ENCODE data around the gene ZC3H4. TPM values are rescaled to one million over a fixed set of nuclear protein-coding genes. Genes with fewer than 3 reads are reported as not detected.
"Not testable (repeated sequence)": the region's sequence is repeated elsewhere in the genome, so short reads cannot be mapped to it uniquely, and the experiment has no call there.

The ZC3H4 gene
- total and polyA plus RNA-seq, 9 donors = 10.7 to 58.2 (median 45.5) TPM

DNA sequence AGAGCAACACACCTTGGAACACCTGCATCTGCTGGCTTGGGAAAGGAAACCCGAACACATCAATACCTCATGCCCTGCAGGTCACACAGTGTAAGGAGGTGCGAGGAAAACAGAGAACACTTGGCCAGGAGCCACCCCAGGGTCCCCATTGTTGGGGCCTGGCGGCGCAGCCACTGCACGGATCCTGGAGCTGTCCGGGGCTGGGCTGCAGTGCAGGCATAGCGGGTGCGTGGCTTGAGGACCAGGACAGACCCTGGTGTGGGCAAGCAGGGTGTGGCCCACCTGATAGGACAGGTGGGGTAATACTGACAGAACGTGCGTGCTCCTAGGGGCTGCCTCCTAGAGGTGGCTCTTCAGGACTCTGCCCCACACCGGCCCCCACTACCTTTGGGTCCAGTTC, 48.3 kb downstream of the ZC3H4 start:
- no peak for DNase-seq
- H3K4me1 ChIP-seq (ENCODE audit: insufficient read depth) = no peaks in the 10 kb centered on the region
- intact Hi-C loops (cut with DNase I) = no loop called here
- no peak overlapping the region for H3K4me3 ChIP-seq
- WGBS, 3 donors = 81 to 87% (median 81%) methylated on average over 10 to 11 of the region's 11 CpGs
- H3K27me3 ChIP-seq = no peaks in the 10 kb centered on the region
- H3K36me3 ChIP-seq = no peaks in the 10 kb centered on the region
- TF ChIP-seq, protein P1, sequence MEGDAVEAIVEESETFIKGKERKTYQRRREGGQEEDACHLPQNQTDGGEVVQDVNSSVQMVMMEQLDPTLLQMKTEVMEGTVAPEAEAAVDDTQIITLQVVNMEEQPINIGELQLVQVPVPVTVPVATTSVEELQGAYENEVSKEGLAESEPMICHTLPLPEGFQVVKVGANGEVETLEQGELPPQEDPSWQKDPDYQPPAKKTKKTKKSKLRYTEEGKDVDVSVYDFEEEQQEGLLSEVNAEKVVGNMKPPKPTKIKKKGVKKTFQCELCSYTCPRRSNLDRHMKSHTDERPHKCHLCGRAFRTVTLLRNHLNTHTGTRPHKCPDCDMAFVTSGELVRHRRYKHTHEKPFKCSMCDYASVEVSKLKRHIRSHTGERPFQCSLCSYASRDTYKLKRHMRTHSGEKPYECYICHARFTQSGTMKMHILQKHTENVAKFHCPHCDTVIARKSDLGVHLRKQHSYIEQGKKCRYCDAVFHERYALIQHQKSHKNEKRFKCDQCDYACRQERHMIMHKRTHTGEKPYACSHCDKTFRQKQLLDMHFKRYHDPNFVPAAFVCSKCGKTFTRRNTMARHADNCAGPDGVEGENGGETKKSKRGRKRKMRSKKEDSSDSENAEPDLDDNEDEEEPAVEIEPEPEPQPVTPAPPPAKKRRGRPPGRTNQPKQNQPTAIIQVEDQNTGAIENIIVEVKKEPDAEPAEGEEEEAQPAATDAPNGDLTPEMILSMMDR (IDR thresholded peaks at IDR 0.05) = no peak
- TF ChIP-seq POLR2A (IDR thresholded peaks at IDR 0.05) (no peak), EP300 (IDR thresholded peaks at IDR 0.05) (no peak)
- H3K9me3 ChIP-seq = no peaks in the 10 kb centered on the region
- no peak overlapping the region for H3K27ac ChIP-seq

DNA sequence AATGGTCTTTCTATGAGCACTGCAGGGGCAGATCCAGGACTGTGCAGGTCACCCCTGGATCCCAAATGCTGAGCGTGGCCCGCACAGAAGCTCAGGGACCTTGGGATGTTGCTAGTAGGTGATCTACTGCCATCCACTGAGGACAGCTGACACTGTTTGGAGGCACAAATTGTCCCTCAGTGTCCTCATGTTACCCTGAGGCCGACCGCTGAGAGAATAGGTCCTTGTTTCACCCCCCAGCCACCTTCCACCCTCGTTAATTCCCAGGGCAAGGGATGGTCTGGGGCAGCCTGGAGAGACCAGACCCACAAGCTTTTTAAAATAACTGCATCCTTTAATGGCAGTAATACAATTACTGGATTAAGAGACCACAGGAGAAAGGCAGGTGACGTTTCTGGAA, 49.7 kb downstream of the ZC3H4 start:
- no peak overlapping the region for H3K27ac ChIP-seq
- no peak for TF ChIP-seq EP300 (IDR thresholded peaks at IDR 0.05)
- TF ChIP-seq, protein P1 (IDR thresholded peaks at IDR 0.05) = no peak
- TF ChIP-seq POLR2A (IDR thresholded peaks at IDR 0.05) = no peak
- DNase-seq = no peak
- H3K36me3 ChIP-seq = no peaks in the 10 kb centered on the region
- H3K27me3 ChIP-seq = no peaks in the 10 kb centered on the region
- WGBS, 3 donors = 75 to 79% (median 79%) methylated on average over 5 to 6 of the region's 6 CpGs
- no peaks in the 10 kb centered on the region for H3K9me3 ChIP-seq
- no peaks in the 10 kb centered on the region for H3K4me1 ChIP-seq (ENCODE audit: insufficient read depth)
- no peak overlapping the region for H3K4me3 ChIP-seq
- intact Hi-C loops (cut with DNase I) = no loop called here

DNA sequence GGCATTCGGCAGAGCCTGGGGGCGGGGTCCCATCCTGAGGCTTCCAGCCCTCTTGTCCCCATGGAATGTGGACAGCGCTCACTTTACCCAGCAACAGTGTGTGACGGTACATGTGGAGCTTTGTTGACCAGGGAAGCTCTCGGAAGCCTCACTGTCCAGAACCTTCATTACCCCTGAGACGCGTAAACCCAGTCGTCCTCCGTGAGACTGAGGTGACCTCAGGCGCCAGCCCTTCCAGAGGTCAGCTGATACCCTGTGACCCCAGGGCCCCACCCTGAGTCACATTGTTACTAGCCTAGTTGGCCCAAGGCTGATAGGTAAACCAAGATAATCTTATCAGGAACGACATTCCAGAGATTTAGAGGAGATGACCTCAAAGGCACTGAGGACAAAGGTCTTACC, 55.0 kb downstream of the ZC3H4 start:
- no peaks in the 10 kb centered on the region for H3K9me3 ChIP-seq
- no peak for DNase-seq
- H3K36me3 ChIP-seq = no peaks in the 10 kb centered on the region
- no peak overlapping the region for H3K4me3 ChIP-seq
- intact Hi-C loops (cut with DNase I) = no loop called here
- 59 to 76% (median 59%) methylated on average over 11 of the region's 11 CpGs for WGBS, 3 donors
- no peak overlapping the region for H3K27ac ChIP-seq
- no peaks in the 10 kb centered on the region for H3K4me1 ChIP-seq (ENCODE audit: insufficient read depth)
- TF ChIP-seq EP300 (IDR thresholded peaks at IDR 0.05) (no peak), POLR2A (IDR thresholded peaks at IDR 0.05) (no peak)
- TF ChIP-seq, protein P1 (IDR thresholded peaks at IDR 0.05) = no peak
- no peaks in the 10 kb centered on the region for H3K27me3 ChIP-seq

DNA sequence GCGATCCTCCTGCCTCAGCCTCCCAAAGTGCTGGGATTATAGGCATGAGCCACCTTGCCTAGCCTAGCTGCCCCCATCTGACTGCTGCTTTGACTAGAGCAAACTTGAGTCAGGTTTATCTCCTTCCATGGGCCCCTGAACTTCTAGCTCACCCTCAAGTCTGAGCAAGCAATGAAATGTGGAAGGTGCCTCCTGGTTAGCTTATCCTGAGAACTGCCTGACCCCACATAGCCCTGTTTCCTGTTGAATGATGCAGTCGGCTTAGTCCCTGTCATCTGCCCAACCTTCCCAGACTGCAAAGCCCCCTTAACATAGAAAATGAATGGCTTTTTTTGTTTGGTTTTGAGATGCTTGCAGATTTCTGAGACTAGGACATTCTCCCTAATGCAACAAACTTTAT, 56.2 kb downstream of the ZC3H4 start:
- no peaks in the 10 kb centered on the region for H3K4me1 ChIP-seq (ENCODE audit: insufficient read depth)
- no peaks in the 10 kb centered on the region for H3K9me3 ChIP-seq
- WGBS, 3 donors = 56 to 62% (median 57%) methylated on average over 2 of the region's 2 CpGs
- intact Hi-C loops (cut with DNase I) = no loop called here
- H3K27me3 ChIP-seq = no peaks in the 10 kb centered on the region
- no peak for TF ChIP-seq EP300 (IDR thresholded peaks at IDR 0.05)
- TF ChIP-seq POLR2A (IDR thresholded peaks at IDR 0.05) = no peak
- TF ChIP-seq, protein P1 (IDR thresholded peaks at IDR 0.05) = no peak
- H3K36me3 ChIP-seq = no peaks in the 10 kb centered on the region
- H3K27ac ChIP-seq = no peak overlapping the region
- DNase-seq = no peak
- no peak overlapping the region for H3K4me3 ChIP-seq

DNA sequence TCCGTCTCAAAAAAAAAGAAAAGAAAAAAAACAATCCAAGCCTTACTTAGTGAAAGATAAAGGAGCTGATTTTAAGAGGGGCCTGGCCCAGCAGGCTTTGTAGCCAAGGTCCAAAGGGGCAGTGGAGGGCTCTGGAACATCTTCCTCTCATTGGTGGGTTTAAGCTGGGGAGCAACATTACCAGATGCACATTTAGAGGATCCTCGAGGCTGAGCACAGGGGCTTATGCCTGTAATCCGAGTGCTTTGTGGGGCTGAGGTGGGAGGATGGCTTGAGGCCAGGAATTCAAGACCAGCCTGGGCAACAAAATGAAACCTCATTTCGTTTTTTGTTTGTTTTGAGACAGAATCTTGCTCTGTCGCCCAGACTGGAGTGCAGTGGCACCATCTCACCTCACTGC, 57.2 kb downstream of the ZC3H4 start:
- Histone ChIP-seq H3K36me3 (no peaks in the 10 kb centered on the region), H3K4me3 (no peak overlapping the region), H3K27me3 (no peaks in the 10 kb centered on the region), H3K9me3 (no peaks in the 10 kb centered on the region), H3K4me1 (ENCODE audit: insufficient read depth) (no peaks in the 10 kb centered on the region), H3K27ac (no peak overlapping the region)
- TF ChIP-seq EP300 (IDR thresholded peaks at IDR 0.05) = no peak
- TF ChIP-seq POLR2A (IDR thresholded peaks at IDR 0.05) = no peak
- TF ChIP-seq, protein P1 (IDR thresholded peaks at IDR 0.05) = no peak
- WGBS, 3 donors = 39 to 45% (median 42%) methylated on average over 5 of the region's 5 CpGs
- intact Hi-C loops (cut with DNase I) = no loop called here
- DNase-seq = no peak

DNA sequence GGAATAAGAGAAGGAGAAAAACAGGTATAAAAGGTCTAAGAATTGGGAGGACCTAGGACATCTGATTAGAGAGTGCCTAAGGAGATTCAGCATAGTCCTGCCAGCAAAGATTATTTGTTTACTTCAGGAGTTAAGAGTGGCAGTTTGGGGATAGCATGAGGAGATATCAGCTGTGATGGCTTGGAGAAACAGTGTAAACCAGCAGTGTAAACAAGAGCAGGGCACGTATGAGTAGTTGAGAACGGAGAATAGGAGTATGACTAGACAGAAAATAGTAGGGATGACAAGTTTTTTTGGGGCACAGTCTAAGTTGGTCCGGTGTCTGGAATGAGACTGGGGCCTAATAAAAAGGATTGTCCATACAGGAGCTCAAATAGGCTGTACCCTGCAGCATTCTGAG, 63.0 kb downstream of the ZC3H4 start:
- H3K9me3 ChIP-seq; H3K36me3 ChIP-seq; DNase-seq; H3K27me3 ChIP-seq; H3K27ac ChIP-seq; H3K4me1 ChIP-seq (ENCODE audit: insufficient read depth); intact Hi-C loops (cut with DNase I); H3K4me3 ChIP-seq: not testable (repeated sequence)
- 86 to 88% (median 86%) methylated on average over 3 of the region's 3 CpGs for WGBS, 3 donors
